Measurements from ENCODE around the gene AKAP11.

GRCh38 chr13:42270160-42270856, 1.6 kb upstream of the AKAP11 start:
- TF ChIP-seq CTCF (CRISPR knock-in tag; IDR thresholded peaks at IDR 0.05) (no peak), ZNF251 (CRISPR knock-in tag; IDR thresholded peaks at IDR 0.05) (no peak), ZNF83 (CRISPR knock-in tag; IDR thresholded peaks at IDR 0.05; ENCODE audit: borderline replicate concordance) (no peak), ZNF446 (CRISPR knock-in tag; IDR thresholded peaks at IDR 0.05) (no peak), NPAS2 (CRISPR knock-in tag; IDR thresholded peaks at IDR 0.05; ENCODE audit: borderline replicate concordance) (no peak), NCOA1 (CRISPR knock-in tag; IDR thresholded peaks at IDR 0.05) (no peak), ZBTB1 (CRISPR knock-in tag; IDR thresholded peaks at IDR 0.05; ENCODE audit: borderline replicate concordance) (no peak)
- TF ChIP-seq, protein P1, sequence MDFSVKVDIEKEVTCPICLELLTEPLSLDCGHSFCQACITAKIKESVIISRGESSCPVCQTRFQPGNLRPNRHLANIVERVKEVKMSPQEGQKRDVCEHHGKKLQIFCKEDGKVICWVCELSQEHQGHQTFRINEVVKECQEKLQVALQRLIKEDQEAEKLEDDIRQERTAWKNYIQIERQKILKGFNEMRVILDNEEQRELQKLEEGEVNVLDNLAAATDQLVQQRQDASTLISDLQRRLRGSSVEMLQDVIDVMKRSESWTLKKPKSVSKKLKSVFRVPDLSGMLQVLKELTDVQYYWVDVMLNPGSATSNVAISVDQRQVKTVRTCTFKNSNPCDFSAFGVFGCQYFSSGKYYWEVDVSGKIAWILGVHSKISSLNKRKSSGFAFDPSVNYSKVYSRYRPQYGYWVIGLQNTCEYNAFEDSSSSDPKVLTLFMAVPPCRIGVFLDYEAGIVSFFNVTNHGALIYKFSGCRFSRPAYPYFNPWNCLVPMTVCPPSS (IDR thresholded peaks at IDR 0.05): no peak
